Caco-2 (cell line): ENCODE data around the gene TRAM2. TPM values are rescaled to one million over a fixed set of nuclear protein-coding genes. Genes with fewer than 3 reads are reported as not detected.
A peak's percentile ranks its signal among the peaks of the same experiment; 100 is the strongest.

Experiments
- BruUV-seq: library from RNA; stranded (reverse); fragments of 400-500 nt; replicated peaks from 2 replicates; lab custom pipeline; 2021; lab: Mats Ljungman, UMichigan
- CTCF ChIA-PET: fragments of 300-600 bp; sonication (Branson Sonifier 250); formaldehyde crosslinking; loops from one replicate; lab custom pipeline; 2022; ENCODE audit warnings: antibody characterized with exemption; lab: Charles Lee
- POLR2A ChIA-PET: fragments of 300-600 bp; sonication (Branson Sonifier 250); formaldehyde crosslinking; loops from one replicate; lab custom pipeline; 2022; ENCODE audit warnings: antibody characterized with exemption; lab: Charles Lee
- DNase-seq, 2 experiments: peaks; one replicate each; pipeline versions ENCODE4 v3.0.0 to v3.0.0-alpha.2; 2020 to 2022
- H3K27me3 ChIP-seq: replicated peaks from 2 replicates; pipeline ENCODE4 v1.6.0; 2011; ENCODE audit warnings: low read length; ENCODE audit not compliant: control insufficient read depth, insufficient read depth
- H3K36me3 ChIP-seq: 2 replicates; pipeline ENCODE4 v1.5.1; 2011; ENCODE audit warnings: low read length; ENCODE audit not compliant: control insufficient read depth, insufficient read depth
- H3K4me1 ChIP-seq: fragments of 250-450 bp; sonication (Bioruptor Pico); 2 replicates; pipeline ENCODE4 v1.5.1; 2020; ENCODE audit warnings: mild to moderate bottlenecking
- H3K4me3 ChIP-seq: 2 replicates; pipeline ENCODE4 v1.5.1; 2011; ENCODE audit warnings: low read depth, mild to moderate bottlenecking, control low read depth, low read length
- H3K9me3 ChIP-seq: fragments of 250-450 bp; sonication (Bioruptor Pico); 2 replicates; pipeline ENCODE4 v1.5.1; 2020; ENCODE audit warnings: mild to moderate bottlenecking, moderate library complexity
- H3K27ac Mint-ChIP-seq: one replicate; pipeline ENCODE4 v1.8.0; 2022; ENCODE audit warnings: mixed read lengths; ENCODE audit not compliant: unreplicated experiment
- H3K27me3 Mint-ChIP-seq: one replicate; pipeline ENCODE4 v1.8.0; 2022; ENCODE audit warnings: mixed read lengths; ENCODE audit not compliant: insufficient read depth, unreplicated experiment
- H3K36me3 Mint-ChIP-seq: one replicate; pipeline ENCODE4 v1.8.0; 2022; ENCODE audit warnings: mild to moderate bottlenecking, mixed read lengths; ENCODE audit not compliant: insufficient read depth, unreplicated experiment
- H3K4me1 Mint-ChIP-seq: one replicate; pipeline ENCODE4 v1.8.0; 2022; ENCODE audit warnings: low read depth, mixed read lengths; ENCODE audit not compliant: unreplicated experiment
- H3K4me3 Mint-ChIP-seq: one replicate; pipeline ENCODE4 v1.8.0; 2022; ENCODE audit warnings: mild to moderate bottlenecking, moderate library complexity, mixed read lengths; ENCODE audit not compliant: unreplicated experiment
- H3K9me3 Mint-ChIP-seq: one replicate; pipeline ENCODE4 v1.8.0; 2022; ENCODE audit warnings: mixed read lengths; ENCODE audit not compliant: unreplicated experiment
- CTCF ChIP-seq, 2 experiments: fragments of 200-600 bp in 1 of 2; IDR thresholded peaks; 1 replicate in 1 of 2; 2 replicates in 1 of 2; pipeline versions ENCODE4 v1.5.1 to v1.8.0; 2011 to 2022; ENCODE audit warnings: antibody characterized with exemption in 1 of 2, control low read depth in 1 of 2, inconsistent platforms in 1 of 2, low read depth in 1 of 2, low read length in 1 of 2, mild to moderate bottlenecking in 1 of 2, moderate library complexity in 1 of 2; ENCODE audit not compliant: insufficient read depth in 1 of 2, severe bottlenecking in 1 of 2, unreplicated experiment in 1 of 2
- intact Hi-C: fragments of 100-400 bp; cut with micrococcal nuclease; formaldehyde crosslinking; loops from one replicate; pipeline ENCODE4 v1.10.0; 2022; ENCODE audit not compliant: unreplicated experiment
- total RNA-seq: library from RNA; stranded (reverse); gene quantifications from 2 replicates; pipeline ENCODE4 v1.2.3, GENCODE V29; 2022

Gene TRAM2
- total RNA-seq, 1 experiment from 2014 or later = 71.6 TPM

DNA sequence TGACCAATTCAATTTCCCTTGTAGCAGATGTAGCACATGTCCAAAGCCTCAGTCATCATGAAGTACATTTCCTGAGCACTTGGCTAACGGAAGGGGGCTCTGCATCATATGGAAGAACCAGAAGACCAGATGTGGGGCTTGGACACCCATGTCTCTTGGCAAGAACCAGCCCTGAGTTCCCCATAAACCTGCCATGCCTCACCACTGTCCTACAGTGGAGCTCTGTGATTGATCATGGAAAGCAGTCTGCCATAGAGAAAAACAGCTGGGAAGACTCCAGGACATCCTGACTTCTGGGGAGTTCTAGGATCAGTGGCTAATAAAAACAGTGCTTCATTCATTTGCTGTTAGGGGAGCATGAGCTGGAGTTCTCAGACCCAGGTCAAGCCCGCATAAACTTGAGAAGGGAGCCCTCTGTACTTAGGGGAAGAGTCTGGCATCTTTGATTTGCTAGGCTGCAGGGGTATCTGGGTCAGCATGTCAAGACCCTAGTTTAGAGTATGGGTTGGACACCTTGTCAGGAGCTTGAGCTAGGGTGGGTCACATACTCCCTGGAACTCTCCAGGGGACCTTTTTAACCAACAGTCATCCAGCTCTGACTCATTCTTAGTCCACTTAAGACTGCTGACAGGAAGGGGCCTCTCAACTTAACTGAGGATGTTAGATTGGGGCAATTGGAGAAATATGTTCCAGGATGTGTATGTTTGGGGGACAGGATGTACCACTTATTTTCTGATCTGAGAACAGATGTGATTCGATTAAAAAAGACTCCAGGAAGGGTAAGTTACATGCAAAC, 26.3 kb upstream of the TRAM2 start:
- no TSS peak for BruUV-seq

GRCh38 chr6:52598824-52599190, 21.9 kb upstream of the TRAM2 start:
- intact Hi-C loops = loop anchor here (1.0 to 2.0 kb wide), 3 partner anchors 54 to 183 kb away; no protein-coding TSS in a partner anchor
- CTCF ChIA-PET = interaction anchor here (1.0 to 1.8 kb wide), 3 partner anchors 13 to 181 kb away, joined by 4 to 7 read pairs (median 5); no protein-coding TSS in a partner anchor
- TSS peak; percentile 73 for BruUV-seq
- Mint-ChIP-seq H3K36me3 (peaks cover 5% of the 10 kb centered on the region), H3K4me3 (peak overlapping the region; percentile 56), H3K9me3 (no peaks in the 10 kb centered on the region), H3K27me3 (no peaks in the 10 kb centered on the region), H3K4me1 (peaks cover 26% of the 10 kb centered on the region), H3K27ac (peak overlapping the region; percentile 80)
- Histone ChIP-seq H3K4me1 (peaks cover 18% of the 10 kb centered on the region), H3K4me3 (no peak overlapping the region), H3K36me3 (no peaks in the 10 kb centered on the region), H3K9me3 (no peaks in the 10 kb centered on the region), H3K27me3 (no peaks in the 10 kb centered on the region)
- POLR2A ChIA-PET = interaction anchor here (0.7 to 1.0 kb wide), 2 partner anchors 32 to 53 kb away, joined by 3 to 4 read pairs; no protein-coding TSS in a partner anchor
- no peak for TF ChIP-seq CTCF (IDR thresholded peaks at IDR 0.05; ENCODE audit: insufficient read depth in 1 of 2, low read depth in 1 of 2, low read length in 1 of 2, severe bottlenecking in 1 of 2, unreplicated experiment in 1 of 2)
- DNase-seq = no peak

More for the DNA sequence above, 26.3 kb upstream of the TRAM2 start:
- no peak for DNase-seq
- peaks cover 9% of the 10 kb centered on the region for H3K4me1 Mint-ChIP-seq
- TF ChIP-seq CTCF (IDR thresholded peaks at IDR 0.05; ENCODE audit: insufficient read depth in 1 of 2, low read depth in 1 of 2, low read length in 1 of 2, severe bottlenecking in 1 of 2, unreplicated experiment in 1 of 2) = no peak
- H3K4me3 ChIP-seq = no peak overlapping the region
- peaks cover 8% of the 10 kb centered on the region for H3K4me1 ChIP-seq
- no peak overlapping the region for H3K27ac Mint-ChIP-seq
- no peak overlapping the region for H3K4me3 Mint-ChIP-seq
- no peaks in the 10 kb centered on the region for H3K27me3 Mint-ChIP-seq
- ChIA-PET CTCF (no interaction called here), POLR2A (no interaction called here)
- intact Hi-C loops = no loop called here
- H3K36me3 Mint-ChIP-seq = no peaks in the 10 kb centered on the region
- no peaks in the 10 kb centered on the region for H3K9me3 Mint-ChIP-seq
- H3K27me3 ChIP-seq = no peaks in the 10 kb centered on the region
- no peaks in the 10 kb centered on the region for H3K9me3 ChIP-seq
- no peaks in the 10 kb centered on the region for H3K36me3 ChIP-seq

GRCh38 chr6:52598123-52598823, 21.4 kb upstream of the TRAM2 start:
- peak; percentile 83 to 85 for DNase-seq
- Histone ChIP-seq H3K4me1 (peaks cover 18% of the 10 kb centered on the region), H3K9me3 (no peaks in the 10 kb centered on the region), H3K27me3 (no peaks in the 10 kb centered on the region), H3K36me3 (no peaks in the 10 kb centered on the region), H3K4me3 (no peak overlapping the region)
- Mint-ChIP-seq H3K36me3 (peaks cover 5% of the 10 kb centered on the region), H3K4me3 (peak overlapping the region; percentile 56), H3K4me1 (peaks cover 26% of the 10 kb centered on the region), H3K27me3 (no peaks in the 10 kb centered on the region), H3K27ac (peak overlapping the region; percentile 80), H3K9me3 (no peaks in the 10 kb centered on the region)
- POLR2A ChIA-PET = interaction anchor here (1.0 kb wide), 1 partner anchor 31 kb away, joined by 3 read pairs; no protein-coding TSS in a partner anchor
- intact Hi-C loops = loop anchor here (1.0 to 2.0 kb wide), 3 partner anchors 55 to 182 kb away; no protein-coding TSS in a partner anchor
- TF ChIP-seq CTCF (IDR thresholded peaks at IDR 0.05; ENCODE audit: insufficient read depth in 1 of 2, low read depth in 1 of 2, low read length in 1 of 2, severe bottlenecking in 1 of 2, unreplicated experiment in 1 of 2) = peak; percentile 70 to 81
- BruUV-seq = no TSS peak
- CTCF ChIA-PET = interaction anchor here (0.7 to 1.8 kb wide), 7 partner anchors 8 to 248 kb away, joined by 3 to 7 read pairs (median 4); no protein-coding TSS in a partner anchor
